ENCODE data around the gene CEP170.

CEP170 gene

GRCh38 chr1:243244432-243244841 is 10.6 kb downstream of the CEP170 start:
- Histone ChIP-seq H3K4me2 (ENCODE audit: low read length) (no peak overlapping the region), H3F3A (ENCODE audit: control insufficient read depth, insufficient read depth) (no peaks in the 10 kb centered on the region), H3K36me3 (ENCODE audit: control insufficient read depth, low read length) (peaks cover 8% of the 10 kb centered on the region), H3K27me3 (ENCODE audit: control insufficient read depth, low read length) (no peaks in the 10 kb centered on the region), H3K4me3 (ENCODE audit: low read length) (no peak overlapping the region), H3K79me2 (ENCODE audit: control insufficient read depth, low read length) (peaks cover 96% of the 10 kb centered on the region), H3K9me2 (replicated peaks; ENCODE audit: control insufficient read depth, low read length) (no peaks in the 10 kb centered on the region), H3K27ac (ENCODE audit: low read depth, low read length) (no peak overlapping the region), H3K9me3 (ENCODE audit: control insufficient read depth, insufficient read depth, low read length) (no peaks in the 10 kb centered on the region), H4K20me1 (ENCODE audit: control insufficient read depth, insufficient read depth, low read depth, low read length) (0 out of 2 replicates have a peak, but pooled peaks cover 2% of the 10 kb centered on the region), H3K4me1 (ENCODE audit: control insufficient read depth, low read length) (peaks cover 24% of the 10 kb centered on the region)
- TF ChIP-seq EZH2phosphoT487 (IDR thresholded peaks at IDR 0.05; ENCODE audit: borderline replicate concordance, low read length), result no peak
- TF ChIP-seq, protein P1, sequence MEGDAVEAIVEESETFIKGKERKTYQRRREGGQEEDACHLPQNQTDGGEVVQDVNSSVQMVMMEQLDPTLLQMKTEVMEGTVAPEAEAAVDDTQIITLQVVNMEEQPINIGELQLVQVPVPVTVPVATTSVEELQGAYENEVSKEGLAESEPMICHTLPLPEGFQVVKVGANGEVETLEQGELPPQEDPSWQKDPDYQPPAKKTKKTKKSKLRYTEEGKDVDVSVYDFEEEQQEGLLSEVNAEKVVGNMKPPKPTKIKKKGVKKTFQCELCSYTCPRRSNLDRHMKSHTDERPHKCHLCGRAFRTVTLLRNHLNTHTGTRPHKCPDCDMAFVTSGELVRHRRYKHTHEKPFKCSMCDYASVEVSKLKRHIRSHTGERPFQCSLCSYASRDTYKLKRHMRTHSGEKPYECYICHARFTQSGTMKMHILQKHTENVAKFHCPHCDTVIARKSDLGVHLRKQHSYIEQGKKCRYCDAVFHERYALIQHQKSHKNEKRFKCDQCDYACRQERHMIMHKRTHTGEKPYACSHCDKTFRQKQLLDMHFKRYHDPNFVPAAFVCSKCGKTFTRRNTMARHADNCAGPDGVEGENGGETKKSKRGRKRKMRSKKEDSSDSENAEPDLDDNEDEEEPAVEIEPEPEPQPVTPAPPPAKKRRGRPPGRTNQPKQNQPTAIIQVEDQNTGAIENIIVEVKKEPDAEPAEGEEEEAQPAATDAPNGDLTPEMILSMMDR (IDR thresholded peaks at IDR 0.05; ENCODE audit: low read depth, low read length, poor library complexity, severe bottlenecking), result no peak

- Histone ChIP-seq H3K4me3 (ENCODE audit: low read length) (no peak overlapping the region), H3K27me3 (ENCODE audit: control insufficient read depth, low read length) (no peaks in the 10 kb centered on the region), H4K20me1 (ENCODE audit: control insufficient read depth, insufficient read depth, low read depth, low read length) (no peaks in the 10 kb centered on the region), H3K9me3 (ENCODE audit: control insufficient read depth, insufficient read depth, low read length) (peaks cover 9% of the 10 kb centered on the region), H3K4me2 (ENCODE audit: low read length) (no peak overlapping the region), H3F3A (ENCODE audit: control insufficient read depth, insufficient read depth) (no peaks in the 10 kb centered on the region; the same call in 1 of the 2 replicates), H3K27ac (ENCODE audit: low read depth, low read length) (no peak overlapping the region), H3K9me2 (replicated peaks; ENCODE audit: control insufficient read depth, low read length) (no peaks in the 10 kb centered on the region), H3K36me3 (ENCODE audit: control insufficient read depth, low read length) (peaks cover 25% of the 10 kb centered on the region), H3K79me2 (ENCODE audit: control insufficient read depth, low read length) (peaks cover 91% of the 10 kb centered on the region), H3K4me1 (ENCODE audit: control insufficient read depth, low read length) (no peaks in the 10 kb centered on the region)
- no peak for TF ChIP-seq EZH2phosphoT487 (IDR thresholded peaks at IDR 0.05; ENCODE audit: borderline replicate concordance, low read length)
- TF ChIP-seq, protein P1 (IDR thresholded peaks at IDR 0.05; ENCODE audit: low read depth, low read length, poor library complexity, severe bottlenecking), result no peak
Measured at GRCh38 chr1:243236604-243237252, 18.4 kb downstream of the CEP170 start.

GRCh38 chr1:243234978-243235647 is 20.0 kb downstream of the CEP170 start:
- Histone ChIP-seq H3K9me2 (replicated peaks; ENCODE audit: control insufficient read depth, low read length) (no peaks in the 10 kb centered on the region), H3K4me2 (ENCODE audit: low read length) (no peak overlapping the region), H3K27ac (ENCODE audit: low read depth, low read length) (no peak overlapping the region), H3F3A (ENCODE audit: control insufficient read depth, insufficient read depth) (no peaks in the 10 kb centered on the region; the same call in 1 of the 2 replicates), H3K4me1 (ENCODE audit: control insufficient read depth, low read length) (no peaks in the 10 kb centered on the region), H3K9me3 (ENCODE audit: control insufficient read depth, insufficient read depth, low read length) (peaks cover 15% of the 10 kb centered on the region), H3K79me2 (ENCODE audit: control insufficient read depth, low read length) (peaks cover 88% of the 10 kb centered on the region), H3K4me3 (ENCODE audit: low read length) (no peak overlapping the region), H4K20me1 (ENCODE audit: control insufficient read depth, insufficient read depth, low read depth, low read length) (no peaks in the 10 kb centered on the region), H3K27me3 (ENCODE audit: control insufficient read depth, low read length) (no peaks in the 10 kb centered on the region), H3K36me3 (ENCODE audit: control insufficient read depth, low read length) (peaks cover 29% of the 10 kb centered on the region)
- no peak for TF ChIP-seq EZH2phosphoT487 (IDR thresholded peaks at IDR 0.05; ENCODE audit: borderline replicate concordance, low read length)
- TF ChIP-seq, protein P1 (IDR thresholded peaks at IDR 0.05; ENCODE audit: low read depth, low read length, poor library complexity, severe bottlenecking), result no peak

All from DOHH2 (cell line).